GM19043 (cell line): ENCODE measurements around the gene RTN4.

ENCODE experiments used
- ATAC-seq: cut with Tn5 transposase; IDR thresholded peaks from one replicate; pipeline ENCODE4 v1.9.1; 2021; ENCODE audit warnings: low read depth; ENCODE audit not compliant: unreplicated experiment

The RTN4 gene

DNA sequence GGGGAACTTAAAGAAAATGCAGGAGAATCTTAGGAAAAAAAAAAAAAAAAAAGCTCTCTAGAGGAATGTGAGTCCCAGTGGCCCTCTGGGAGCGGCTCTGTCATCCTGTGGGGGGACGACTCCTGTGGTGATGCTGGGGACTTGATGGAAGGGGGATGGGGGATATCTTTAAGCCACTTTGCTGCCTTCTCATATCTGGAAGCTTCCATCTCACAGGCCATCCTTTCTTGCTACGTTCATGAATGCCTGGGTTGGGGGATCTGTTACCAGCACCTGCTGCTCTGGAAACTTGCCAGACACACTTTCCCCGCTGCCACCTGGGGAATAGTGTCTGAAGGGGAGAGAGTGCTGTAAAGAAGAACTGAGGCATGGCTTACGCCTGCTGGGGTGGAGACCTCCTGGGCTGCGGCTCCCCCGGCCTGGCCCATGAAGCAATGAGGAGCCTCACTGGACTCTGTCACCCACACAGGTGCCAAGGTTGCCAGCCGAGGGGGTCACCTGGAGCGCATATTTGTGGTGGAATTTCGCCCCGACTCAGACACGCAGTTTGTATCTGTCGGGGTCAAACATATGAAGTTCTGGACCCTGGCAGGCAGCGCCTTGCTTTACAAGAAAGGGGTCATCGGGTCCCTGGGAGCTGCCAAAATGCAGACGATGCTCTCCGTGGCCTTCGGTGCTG is 92.8 kb downstream of the RTN4 start:
- ATAC-seq: no peak

GRCh38 chr2:54956111-54956627 is 94.1 kb downstream of the RTN4 start:
- ATAC-seq: no peak

DNA sequence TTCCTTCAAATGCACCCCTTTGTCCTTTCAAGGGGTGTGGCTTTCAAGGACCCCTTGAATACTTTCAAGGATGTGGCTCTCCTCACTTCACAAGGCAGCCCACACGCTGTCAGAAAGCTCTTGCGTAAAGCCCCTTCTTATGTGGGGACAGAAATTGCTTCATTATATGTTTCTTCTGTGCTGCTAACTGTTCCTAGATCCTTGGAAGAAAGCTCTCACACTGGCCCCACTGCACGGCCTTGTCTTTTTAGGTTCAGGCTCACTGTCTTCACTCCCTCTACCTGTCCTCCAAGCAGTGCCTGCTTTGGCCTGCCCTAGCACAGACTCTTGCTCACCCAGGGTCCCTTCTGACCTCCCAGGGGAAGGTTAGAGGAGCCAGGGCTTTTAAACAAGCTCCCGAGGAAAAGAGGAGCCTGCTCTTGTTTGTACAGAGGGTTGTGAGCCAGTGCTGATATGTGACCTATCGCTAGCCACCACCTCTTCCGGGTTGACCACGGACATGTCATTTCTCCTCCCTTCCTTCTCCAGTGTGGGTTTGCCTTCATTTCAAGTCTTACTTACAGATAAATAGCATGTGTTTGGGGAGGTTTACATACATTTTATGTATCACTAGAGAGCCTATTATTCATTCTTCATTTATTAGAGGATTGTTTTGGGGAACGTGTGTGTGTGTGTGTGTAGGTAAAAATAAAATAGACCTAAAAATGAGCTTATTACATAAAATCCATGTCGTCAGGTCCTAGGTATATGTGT is 94.7 kb downstream of the RTN4 start:
- ATAC-seq: no peak

DNA sequence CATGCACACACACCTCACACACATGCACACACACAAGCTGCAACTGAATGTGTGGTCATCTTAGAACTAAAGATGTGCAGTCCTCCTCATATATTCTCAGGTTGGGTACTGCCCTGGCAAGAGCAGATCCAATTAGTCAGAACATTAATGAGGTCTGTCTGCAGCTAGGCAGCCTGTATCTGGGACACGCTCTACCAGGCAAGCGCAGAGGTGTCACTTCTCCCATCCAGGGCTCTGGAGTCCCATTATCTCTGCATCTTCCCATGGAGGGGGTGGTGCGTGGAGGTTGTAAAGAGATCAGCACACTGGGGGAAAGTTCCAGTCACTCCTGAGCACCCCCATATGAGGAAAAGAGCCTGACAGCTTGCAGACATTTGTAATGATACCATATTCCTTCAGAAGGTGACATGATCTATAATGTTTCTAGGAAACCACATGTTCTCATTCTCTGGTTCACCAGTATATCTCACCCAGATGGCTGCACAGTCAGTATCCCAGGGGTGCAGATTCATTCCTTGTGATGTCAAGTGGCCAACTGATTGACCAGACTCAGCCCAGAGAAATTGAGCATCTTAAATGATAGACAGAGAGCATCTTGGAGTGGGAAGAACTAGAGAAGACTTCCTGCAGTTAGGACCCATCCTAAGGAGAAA is 95.4 kb downstream of the RTN4 start:
- no peak for ATAC-seq

GRCh38 chr2:54954158-54954557 is 96.1 kb downstream of the RTN4 start:
- ATAC-seq: no peak

DNA sequence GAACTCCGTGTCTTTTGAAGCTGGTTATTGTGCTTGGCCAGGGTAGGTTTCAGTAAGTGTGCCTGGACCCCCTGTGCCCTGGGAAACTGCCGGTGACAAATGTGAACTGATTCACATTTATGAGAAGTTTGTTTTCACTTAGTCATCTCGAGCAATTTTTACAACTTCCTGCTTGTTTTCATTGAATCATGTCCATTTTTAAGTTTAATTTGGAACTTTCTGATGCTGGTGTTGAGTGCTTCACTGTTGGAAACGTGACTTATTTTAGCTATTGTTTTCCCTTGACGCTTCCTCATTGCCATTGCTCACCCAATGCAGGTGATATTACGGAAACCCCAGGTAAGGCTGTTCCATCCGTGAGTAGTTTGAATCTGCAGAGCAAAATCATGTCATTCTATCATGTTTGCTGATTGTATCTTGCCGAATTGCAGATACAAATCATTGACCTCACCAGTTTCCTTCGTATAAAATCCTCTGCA is 97.2 kb downstream of the RTN4 start:
- ATAC-seq: no peak

DNA sequence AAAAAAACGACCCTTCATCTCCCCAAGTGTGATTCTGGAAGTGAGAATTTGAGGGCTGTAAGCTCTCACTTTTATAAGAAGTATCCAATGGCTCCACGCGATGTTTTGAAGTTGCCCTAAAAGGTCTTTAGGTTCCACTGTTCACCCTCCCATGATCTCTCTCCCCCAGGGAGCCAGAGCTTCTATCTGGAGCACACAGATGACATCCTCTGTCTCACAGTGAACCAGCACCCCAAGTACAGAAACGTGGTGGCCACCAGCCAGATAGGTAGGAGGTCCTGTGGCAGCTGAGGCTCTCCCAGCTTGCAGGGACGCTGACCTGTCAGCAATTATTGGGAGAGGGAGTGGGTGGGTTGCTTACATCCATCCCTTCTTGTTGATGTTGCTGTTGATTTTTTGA is 97.8 kb downstream of the RTN4 start:
- ATAC-seq: no peak

- no peak for ATAC-seq
These were observed 99.4 kb downstream of the RTN4 start for GRCh38 chr2:54950811-54951210.

DNA sequence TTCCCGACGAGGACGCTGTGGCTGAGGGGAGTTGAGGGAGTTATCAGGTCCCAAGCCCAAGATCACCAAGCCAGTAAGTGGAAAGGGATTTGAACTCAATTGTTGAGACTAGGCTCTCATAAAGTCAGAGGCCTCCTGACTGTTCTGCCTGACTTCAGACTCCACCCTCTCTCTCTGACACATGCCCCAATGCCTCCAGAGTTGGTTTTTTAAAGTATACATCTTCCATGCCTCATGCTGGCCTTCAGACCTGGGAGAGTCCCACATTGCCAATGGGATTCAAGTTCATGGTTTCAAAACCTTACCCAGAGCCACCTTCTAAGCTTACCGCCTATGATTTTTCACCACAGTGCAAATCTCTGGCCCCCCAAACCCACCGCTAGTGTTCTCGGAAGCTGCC is 100.8 kb downstream of the RTN4 start:
- ATAC-seq: no peak

GRCh38 chr2:54948120-54948519 is 102.1 kb downstream of the RTN4 start:
- no peak for ATAC-seq

DNA sequence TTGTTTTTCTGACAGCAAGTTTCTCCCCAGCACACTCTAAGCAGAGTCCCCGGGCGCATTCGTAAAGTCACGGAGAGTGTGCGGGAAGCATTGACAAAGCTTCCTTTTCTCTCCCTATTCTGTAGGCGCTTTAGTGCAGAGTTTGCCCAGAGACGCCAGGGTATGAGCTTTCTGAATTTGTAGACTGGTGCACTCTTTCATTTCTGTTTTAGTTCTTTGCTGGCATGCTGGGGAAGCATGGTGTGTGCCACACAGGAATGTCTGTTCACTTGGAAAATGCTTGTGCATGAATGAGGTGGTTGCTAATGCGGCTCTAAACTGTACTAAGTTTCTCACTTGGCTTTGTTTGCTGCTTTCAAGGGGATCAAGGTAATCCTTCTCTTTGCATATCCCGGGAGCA is 102.6 kb downstream of the RTN4 start:
- no peak for ATAC-seq

- no peak for ATAC-seq
These were observed 103.1 kb downstream of the RTN4 start for GRCh38 chr2:54947136-54947535.

DNA sequence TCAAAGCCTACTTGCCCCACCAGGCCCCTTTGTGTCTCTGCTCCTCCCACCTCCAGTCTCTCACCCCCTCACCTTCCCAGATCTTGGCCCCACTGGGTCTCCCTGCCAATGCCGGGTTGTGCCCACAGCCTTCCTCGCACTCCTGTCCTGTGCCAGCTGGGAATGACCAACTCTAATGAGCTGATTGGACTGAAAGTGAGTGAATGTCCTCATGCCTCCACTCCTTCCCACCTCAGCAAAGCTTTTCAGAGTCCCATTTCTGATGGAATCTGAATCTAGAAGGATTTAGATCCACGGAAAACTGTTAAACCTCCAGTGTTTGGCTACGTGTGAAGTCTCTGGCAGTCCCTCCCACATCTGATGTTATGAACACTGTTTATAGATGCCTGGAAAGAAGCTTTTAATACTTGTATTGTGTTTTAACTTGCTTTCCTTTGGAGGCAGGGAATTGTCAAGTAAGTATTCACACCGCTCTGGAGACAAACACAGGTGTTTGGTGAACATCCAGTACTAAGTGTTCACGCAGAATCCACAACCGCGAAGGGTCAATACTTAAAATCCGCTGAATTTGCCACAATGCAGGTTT is 103.9 kb downstream of the RTN4 start:
- no peak for ATAC-seq

- ATAC-seq: no peak
These were observed 104.6 kb downstream of the RTN4 start for GRCh38 chr2:54945391-54946219.

- no peak for ATAC-seq
These were observed 105.4 kb downstream of the RTN4 start for GRCh38 chr2:54944724-54945326.

DNA sequence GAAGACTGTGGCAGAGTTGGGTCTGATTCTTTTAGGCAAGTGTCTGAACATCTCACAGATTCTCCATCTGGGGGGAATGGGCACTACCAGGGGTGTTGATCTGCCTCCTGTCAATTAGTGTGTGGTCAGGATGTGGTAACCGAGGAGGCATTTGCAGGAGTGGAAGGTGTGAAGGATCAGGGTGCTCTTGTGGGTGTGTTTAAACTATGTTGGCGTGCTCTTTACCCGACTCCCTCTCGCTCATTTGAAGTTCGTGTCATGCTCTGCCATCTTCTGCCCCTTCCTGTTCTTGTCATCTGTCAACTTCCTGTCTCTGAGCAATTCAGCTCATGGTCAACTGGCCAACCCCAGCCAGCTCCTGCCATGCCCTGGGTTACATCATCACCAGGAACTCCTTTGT is 107.9 kb downstream of the RTN4 start:
- no peak for ATAC-seq

DNA sequence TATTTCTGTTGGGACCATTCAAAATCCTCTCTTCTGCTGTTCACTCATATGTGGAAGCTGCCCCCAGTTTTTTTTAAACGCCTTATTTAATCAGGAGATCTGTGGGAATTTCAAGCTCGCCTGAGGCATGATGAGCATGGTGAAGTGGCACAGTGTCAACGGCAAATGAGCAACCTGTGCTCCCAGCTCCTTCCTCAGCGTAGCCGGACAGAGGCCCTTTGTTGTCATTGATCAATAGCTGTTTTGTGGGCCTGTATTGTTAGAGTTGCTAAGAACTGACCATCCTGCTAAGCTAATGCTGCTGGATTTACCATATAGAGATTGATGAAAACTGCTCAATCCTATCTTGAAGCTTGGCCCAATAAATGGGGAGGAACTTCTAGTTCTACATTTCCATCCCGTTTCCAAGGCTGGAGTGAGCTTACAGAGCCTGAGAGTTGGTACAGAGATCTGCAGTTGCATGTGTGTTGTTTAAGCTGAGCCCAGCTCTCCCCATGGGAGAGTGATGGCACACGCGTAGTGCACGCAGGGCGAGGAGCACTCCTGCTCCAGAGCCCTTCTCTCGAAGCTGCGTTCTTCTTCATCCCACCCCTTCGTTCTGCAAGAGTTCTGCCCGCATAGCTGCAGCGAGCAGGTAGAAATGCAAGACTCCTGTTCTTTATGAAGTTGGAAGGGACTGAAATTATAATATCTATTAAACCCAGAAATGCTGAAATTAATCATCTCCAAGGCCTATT is 108.8 kb downstream of the RTN4 start:
- no peak for ATAC-seq

- ATAC-seq: no peak
These were observed 109.5 kb downstream of the RTN4 start for GRCh38 chr2:54940723-54941122.

DNA sequence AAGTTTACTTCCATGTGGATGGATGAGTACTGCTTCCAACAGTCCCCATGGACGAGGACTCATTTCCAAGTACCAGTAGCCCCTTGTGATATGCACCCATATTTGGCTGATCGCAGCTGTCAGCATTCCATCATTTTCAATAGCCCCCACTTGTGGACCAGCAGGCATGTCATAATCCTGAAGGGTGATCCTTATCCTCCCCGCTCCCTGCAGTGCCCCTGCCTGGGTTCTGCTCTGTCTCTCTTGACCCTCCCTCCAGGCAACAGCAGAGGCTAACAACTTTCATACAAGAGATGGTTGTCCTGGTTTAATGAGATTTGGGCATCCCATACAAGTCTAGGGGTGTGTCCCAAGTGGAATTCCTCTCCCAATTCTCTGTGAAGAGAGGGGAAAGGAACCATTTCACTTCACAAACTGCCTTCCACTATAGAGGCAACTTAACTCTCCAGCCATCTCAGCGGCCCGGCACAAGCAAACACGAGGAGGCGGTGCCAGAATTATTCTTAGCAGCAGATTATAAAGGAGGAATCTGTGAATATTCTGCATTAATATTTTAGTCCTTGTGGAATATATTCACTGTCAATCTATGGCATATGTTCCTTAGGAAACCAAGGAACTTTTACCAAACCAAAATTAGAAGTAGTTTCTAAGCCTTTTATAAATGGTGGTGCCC is 110.7 kb downstream of the RTN4 start:
- ATAC-seq: no peak
